GM12878 (cell line): ENCODE data around the gene MYCBPAP. TPM values are rescaled to one million over a fixed set of nuclear protein-coding genes. Genes with fewer than 3 reads are reported as not detected.

ENCODE experiments used
- ATAC-seq: fragments of 200-7000 bp; cut with Tn5 transposase; 3 replicates; pipeline ENCODE4 v1.9.1; 2020; ENCODE audit warnings: mild to moderate bottlenecking, moderate library complexity
- BruUV-seq: library from RNA; stranded (reverse); fragments of 400-500 nt; replicated peaks from 2 replicates; lab custom pipeline; 2021; lab: Mats Ljungman, UMichigan
- CTCF ChIA-PET: fragments of 300-600 bp; sonication (Branson Sonifier 250); formaldehyde crosslinking; extraction: SDS; loops from one replicate; lab custom pipeline; 2021; ENCODE audit warnings: inconsistent platforms; lab: Yijun Ruan, JAX
- POLR2A ChIA-PET: fragments of 350-600 bp; formaldehyde crosslinking; extraction: SDS; loops from one replicate; lab custom pipeline; 2021; ENCODE audit warnings: inconsistent platforms; lab: Charles Lee
- RAD21 ChIA-PET: fragments of 300-600 bp; sonication (Branson Sonifier 250); formaldehyde crosslinking; loops from one replicate; lab custom pipeline; 2023; ENCODE audit warnings: antibody characterized with exemption; ENCODE audit not compliant: unreplicated experiment; lab: Charles Lee
- SMC1A ChIA-PET: fragments of 300-600 bp; sonication (Branson Sonifier 250); formaldehyde crosslinking; loops from one replicate; lab custom pipeline; 2023; ENCODE audit not compliant: unreplicated experiment, uncharacterized antibody; lab: Charles Lee
- DNase-seq: peaks from one replicate; pipeline ENCODE4 v3.0.0-alpha.2; 2011; ENCODE audit warnings: low read depth, low spot score
- FAIRE-seq: peaks from 3 replicates; lab custom pipeline; 2011; peaks lifted over from hg19 to GRCh38; lab: Jason Lieb, UNC
- H2AFZ ChIP-seq: 2 replicates; pipeline ENCODE4 v1.6.0; 2011; ENCODE audit warnings: low read depth, low read length, control low read depth; ENCODE audit not compliant: control insufficient read depth
- H3K27ac ChIP-seq: 2 replicates; pipeline ENCODE4 v1.5.1; 2011; ENCODE audit warnings: control low read depth; ENCODE audit not compliant: control insufficient read depth, insufficient read depth
- H3K27me3 ChIP-seq, 2 experiments: replicated peaks in 1 of 2; 2 replicates each; pipeline versions ENCODE4 v1.6.0 to v1.6.1; 2011; ENCODE audit warnings: low read length in 1 of 2; ENCODE audit not compliant: control insufficient read depth in 2 of 2, insufficient read depth in 2 of 2
- H3K36me3 ChIP-seq, 2 experiments: 2 replicates each; pipeline ENCODE4 v1.5.1; 2011; ENCODE audit warnings: low read length in 1 of 2; ENCODE audit not compliant: control insufficient read depth in 2 of 2, insufficient read depth in 2 of 2
- H3K4me1 ChIP-seq: 2 replicates; pipeline ENCODE4 v1.6.1; 2011; ENCODE audit warnings: mild to moderate bottlenecking, low read length, moderate library complexity, mixed read lengths; ENCODE audit not compliant: control insufficient read depth, insufficient read depth
- H3K4me2 ChIP-seq: 2 replicates; pipeline ENCODE4 v1.6.0; 2011; ENCODE audit warnings: control low read depth; ENCODE audit not compliant: control insufficient read depth, insufficient read depth
- H3K4me3 ChIP-seq: fragments of 200-600 bp; sonication (generic); 2 replicates; pipeline ENCODE4 v1.5.1; 2016
- H3K79me2 ChIP-seq: 2 replicates; pipeline ENCODE4 v1.6.0; 2011; ENCODE audit warnings: low read length; ENCODE audit not compliant: control insufficient read depth, insufficient read depth
- H3K9ac ChIP-seq: 2 replicates; pipeline ENCODE4 v1.8.0; 2011; ENCODE audit warnings: low read length, control low read depth, mixed read lengths; ENCODE audit not compliant: control insufficient read depth, insufficient read depth
- H3K9me3 ChIP-seq: replicated peaks from 3 replicates; pipeline ENCODE4 v1.5.1; 2011; ENCODE audit warnings: mild to moderate bottlenecking, low read length; ENCODE audit not compliant: control insufficient read depth, insufficient read depth
- H4K20me1 ChIP-seq: 2 replicates; pipeline ENCODE4 v1.6.0; 2011; ENCODE audit not compliant: control insufficient read depth, insufficient read depth
- BCL11A ChIP-seq: IDR thresholded peaks from 2 replicates; pipeline ENCODE4 v1.6.1; 2011; ENCODE audit warnings: low read depth, low read length
- BHLHE40 ChIP-seq, 2 experiments: fragments of 450-650 bp in 1 of 2; IDR thresholded peaks; 2 replicates each; pipeline ENCODE4 v1.6.1; 2011 to 2017; ENCODE audit warnings: low read depth in 2 of 2, borderline replicate concordance in 1 of 2, improper control_type of control experiment in 1 of 2, low read length in 1 of 2, mild to moderate bottlenecking in 1 of 2
- CBX3 ChIP-seq: fragments of 200-600 bp; sonication (generic); IDR thresholded peaks from 2 replicates; pipeline ENCODE4 v1.6.1; 2016; ENCODE audit warnings: low read depth, borderline replicate concordance
- ESRRA ChIP-seq: IDR thresholded peaks from 2 replicates; pipeline ENCODE4 v1.6.1; 2012; ENCODE audit warnings: mild to moderate bottlenecking, low read length, improper control_type of control experiment
- GABPA ChIP-seq: IDR thresholded peaks from 2 replicates; pipeline ENCODE4 v1.6.1; 2014; ENCODE audit warnings: antibody characterized with exemption, low read depth, mild to moderate bottlenecking, inconsistent platforms
- GATAD2B ChIP-seq: fragments of 450-650 bp; conservative IDR thresholded peaks from 2 replicates; pipeline ENCODE4 v1.6.1; 2017; ENCODE audit warnings: low read depth, mild to moderate bottlenecking, moderate library complexity
- LARP7 ChIP-seq: fragments of 450-650 bp; IDR thresholded peaks from 2 replicates; pipeline ENCODE4 v1.6.1; 2017; ENCODE audit warnings: mild to moderate bottlenecking
- MEF2B ChIP-seq: fragments of 450-650 bp; IDR thresholded peaks from 2 replicates; pipeline ENCODE4 v1.6.1; 2018; ENCODE audit warnings: mild to moderate bottlenecking, moderate library complexity; ENCODE audit not compliant: partially characterized antibody, poor library complexity, severe bottlenecking
- SKIL ChIP-seq: fragments of 450-650 bp; IDR thresholded peaks from 2 replicates; pipeline ENCODE4 v1.6.1; 2017; ENCODE audit warnings: mild to moderate bottlenecking, low read depth, inconsistent platforms; ENCODE audit not compliant: poor library complexity, severe bottlenecking
- SMARCA5 ChIP-seq: fragments of 450-650 bp; IDR thresholded peaks from 2 replicates; pipeline ENCODE4 v1.6.1; 2017; ENCODE audit warnings: mild to moderate bottlenecking
- ZBTB11 ChIP-seq: fragments of 450-650 bp; formaldehyde crosslinking; IDR thresholded peaks from 2 replicates; pipeline ENCODE4 v1.5.0; 2022; ENCODE audit warnings: mild to moderate bottlenecking, missing genetic modification characterization
- ZNF24 ChIP-seq: fragments of 450-650 bp; IDR thresholded peaks from 2 replicates; pipeline ENCODE4 v1.6.1; 2017; ENCODE audit warnings: antibody characterized with exemption, mild to moderate bottlenecking
- WGBS: methylation state at CpG from one replicate; pipeline ENCODE4 v1.1.6; 2016; ENCODE audit warnings: low lambda C conversion rate; ENCODE audit not compliant: insufficient replicate concordance, insufficient coverage; ENCODE audit errors: missing lambda C conversion rate; 5-methylcytosine and 5-hydroxymethylcytosine counted together
- in situ Hi-C: fragments of 300-500 bp; cut with MboI; formaldehyde crosslinking; loops from 9 replicates; pipeline ENCODE4 v1.14.3; 2018; ENCODE audit warnings: mixed read lengths
- intact Hi-C: fragments of 100-400 bp; cut with micrococcal nuclease; formaldehyde crosslinking; loops from one replicate; pipeline ENCODE4 v1.14.2; 2022; ENCODE audit not compliant: unreplicated experiment
- polyA plus RNA-seq, 11 experiments: library from polyadenylated mRNA; depleted of rRNA in 4 of 11; unstranded in 6 of 11; stranded (reverse) in 5 of 11; fragments of >200 nt; fragmentation: Nextera tagmentation in 4 of 11; fragmentation: Illumina TruSeq in 1 of 11; extraction: Ambion mirVana in 4 of 11; extraction: Trizol in 1 of 11; gene quantifications; 1 replicate in 1 of 11; 2 replicates in 10 of 11; pipeline versions ENCODE4 v1.2.1 to v1.2.3, GENCODE V29; 2011 to 2016; ENCODE audit warnings: inconsistent platforms in 2 of 11, missing spikeins in 2 of 11, low read depth in 1 of 11
- total RNA-seq, 4 experiments: library from RNA; depleted of rRNA in 3 of 4; stranded (reverse); fragments of >200 nt in 3 of 4; fragmentation: Illumina TruSeq in 1 of 4; extraction: Trizol in 1 of 4; gene quantifications; 2 replicates each; pipeline versions ENCODE4 v1.2.1 to v1.2.3, GENCODE V29; 2013 to 2021
- TF ChIP-seq, protein P1 (sequence below): fragments of 450-650 bp; formaldehyde crosslinking; IDR thresholded peaks from 2 replicates; pipeline ENCODE4 v1.4.0; 2020; ENCODE audit warnings: mild to moderate bottlenecking, moderate library complexity

The MYCBPAP gene
- total and polyA plus RNA-seq, 10 of the 15 experiments (the other 5 are each of a cell fraction or from before 2014, with no cell fraction given): 0.23 to 2.7 (median 1.5) TPM

GRCh38 chr17:50547035-50547735 is 38.9 kb downstream of the MYCBPAP start, which contains the start of gene SPATA20:
TSS of gene SPATA20 (plus strand) at chr17:50547174. CDS start at chr17:50547209, 35 bp downstream.
- Histone ChIP-seq H3K4me3 (peak within 1 kb of the TSS; percentile 73), H4K20me1 (no peaks in the 10 kb centered on the region), H3K79me2 (peaks cover 3% of the 10 kb centered on the region), H3K27me3 (no peaks in the 10 kb centered on the region), H3K4me1 (peaks cover 5% of the 10 kb centered on the region), H3K36me3 (no peaks in the 10 kb centered on the region; a peak in 1 of 4 replicates), H3K9ac (peak within 1 kb of the TSS; percentile 84), H2AFZ (peak within 1 kb of the TSS; percentile 82), H3K4me2 (peak within 1 kb of the TSS; percentile 100), H3K9me3 (no peaks in the 10 kb centered on the region), H3K27ac (peak within 1 kb of the TSS; percentile 73)
- BruUV-seq: no TSS peak
- intact Hi-C loops (loop anchor here (1.0 to 10.0 kb wide), 6 partner anchors 79 to 408 kb away; no protein-coding TSS in a partner anchor), in situ Hi-C loops (loop anchor here (5.0 to 10.0 kb wide), 2 partner anchors 150 to 408 kb away; no protein-coding TSS in a partner anchor)
- ChIA-PET RAD21 (interaction anchor here (0.6 to 1.4 kb wide), 3 partner anchors 79 to 448 kb away, joined by 3 to 4 read pairs (median 3); no protein-coding TSS in a partner anchor), POLR2A (interaction anchor here (0.5 to 0.9 kb wide), 2 partner anchors 9 to 78 kb away, joined by 3 to 7 read pairs; no protein-coding TSS in a partner anchor), CTCF (interaction anchor here (0.6 to 2.9 kb wide), 13 partner anchors 28 to 423 kb away, joined by 3 to 14 read pairs (median 3); partner anchors contain the start of gene LRRC59), SMC1A (interaction anchor here (0.6 to 1.6 kb wide), 2 partner anchors 31 to 209 kb away, joined by 3 to 4 read pairs; no protein-coding TSS in a partner anchor)
- DNase-seq: peak; percentile 47
- WGBS: 2% methylated on average over 31 of the region's 42 CpGs
- FAIRE-seq: peak; percentile 90
- ATAC-seq: peak; percentile 96
- TF ChIP-seq CBX3: no peak
- TF ChIP-seq ESRRA: 0 out of 2 replicates have a peak, but pooled peaks have one; percentile 70
- TF ChIP-seq BHLHE40 (IDR thresholded peaks at IDR 0.05; ENCODE audit: borderline replicate concordance in 1 of 2, low read depth in 2 of 2, low read length in 1 of 2): peak; percentile 29 to 65; a peak in 2 of 4 replicates
- no peak for TF ChIP-seq GABPA
- TF ChIP-seq BCL11A: no peak
- no peak for TF ChIP-seq MEF2B
- peak; percentile 90 for TF ChIP-seq SMARCA5
- TF ChIP-seq, protein P1, sequence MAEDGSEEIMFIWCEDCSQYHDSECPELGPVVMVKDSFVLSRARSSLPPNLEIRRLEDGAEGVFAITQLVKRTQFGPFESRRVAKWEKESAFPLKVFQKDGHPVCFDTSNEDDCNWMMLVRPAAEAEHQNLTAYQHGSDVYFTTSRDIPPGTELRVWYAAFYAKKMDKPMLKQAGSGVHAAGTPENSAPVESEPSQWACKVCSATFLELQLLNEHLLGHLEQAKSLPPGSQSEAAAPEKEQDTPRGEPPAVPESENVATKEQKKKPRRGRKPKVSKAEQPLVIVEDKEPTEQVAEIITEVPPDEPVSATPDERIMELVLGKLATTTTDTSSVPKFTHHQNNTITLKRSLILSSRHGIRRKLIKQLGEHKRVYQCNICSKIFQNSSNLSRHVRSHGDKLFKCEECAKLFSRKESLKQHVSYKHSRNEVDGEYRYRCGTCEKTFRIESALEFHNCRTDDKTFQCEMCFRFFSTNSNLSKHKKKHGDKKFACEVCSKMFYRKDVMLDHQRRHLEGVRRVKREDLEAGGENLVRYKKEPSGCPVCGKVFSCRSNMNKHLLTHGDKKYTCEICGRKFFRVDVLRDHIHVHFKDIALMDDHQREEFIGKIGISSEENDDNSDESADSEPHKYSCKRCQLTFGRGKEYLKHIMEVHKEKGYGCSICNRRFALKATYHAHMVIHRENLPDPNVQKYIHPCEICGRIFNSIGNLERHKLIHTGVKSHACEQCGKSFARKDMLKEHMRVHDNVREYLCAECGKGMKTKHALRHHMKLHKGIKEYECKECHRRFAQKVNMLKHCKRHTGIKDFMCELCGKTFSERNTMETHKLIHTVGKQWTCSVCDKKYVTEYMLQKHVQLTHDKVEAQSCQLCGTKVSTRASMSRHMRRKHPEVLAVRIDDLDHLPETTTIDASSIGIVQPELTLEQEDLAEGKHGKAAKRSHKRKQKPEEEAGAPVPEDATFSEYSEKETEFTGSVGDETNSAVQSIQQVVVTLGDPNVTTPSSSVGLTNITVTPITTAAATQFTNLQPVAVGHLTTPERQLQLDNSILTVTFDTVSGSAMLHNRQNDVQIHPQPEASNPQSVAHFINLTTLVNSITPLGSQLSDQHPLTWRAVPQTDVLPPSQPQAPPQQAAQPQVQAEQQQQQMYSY: no peak
- peak; percentile 95 for TF ChIP-seq LARP7
- peak; percentile 91 for TF ChIP-seq GATAD2B
- peak; percentile 64 for TF ChIP-seq ZNF24
- TF ChIP-seq ZBTB11 (CRISPR knock-in tag): no peak
- no peak for TF ChIP-seq SKIL
